ENCODE data around the gene BCAR1. TPM values are rescaled to one million over a fixed set of nuclear protein-coding genes. Genes with fewer than 3 reads are reported as not detected.

Gene BCAR1
- total RNA-seq, 1 experiment from 2014 or later: 58.6 TPM

GRCh38 chr16:75192606-75193264 is 58.7 kb downstream of the BCAR1 start:
- ChIA-PET POLR2A (no interaction called here), CTCF (interaction anchor here (0.8 kb wide), 1 partner anchor 14 kb away, joined by 3 read pairs; the partner anchor contains the start of gene CTRB2)
- no peak for DNase-seq (ENCODE audit: unreplicated experiment)
- BruUV-seq (replicated peaks): no TSS peak
- H3K36me3 Mint-ChIP-seq (ENCODE audit: insufficient read depth, unreplicated experiment): no peaks in the 10 kb centered on the region
- TF ChIP-seq CTCF (IDR thresholded peaks at IDR 0.05; ENCODE audit: unreplicated experiment): no peak
- H3K27ac Mint-ChIP-seq (ENCODE audit: low read depth, unreplicated experiment): no peak overlapping the region
- H3K4me3 Mint-ChIP-seq (ENCODE audit: unreplicated experiment): no peak overlapping the region
- no peaks in the 10 kb centered on the region for H3K9me3 Mint-ChIP-seq (ENCODE audit: unreplicated experiment)
- H3K27me3 Mint-ChIP-seq (ENCODE audit: insufficient read depth, unreplicated experiment): peaks cover 18% of the 10 kb centered on the region
- H3K4me1 Mint-ChIP-seq (ENCODE audit: insufficient read depth, unreplicated experiment): peaks cover 8% of the 10 kb centered on the region
- intact Hi-C loops (cut with micrococcal nuclease): no loop called here

GRCh38 chr16:75189638-75190245 is 61.7 kb downstream of the BCAR1 start:
- Mint-ChIP-seq H3K36me3 (ENCODE audit: insufficient read depth, unreplicated experiment) (no peaks in the 10 kb centered on the region), H3K27me3 (ENCODE audit: insufficient read depth, unreplicated experiment) (no peaks in the 10 kb centered on the region), H3K27ac (ENCODE audit: low read depth, unreplicated experiment) (no peak overlapping the region), H3K9me3 (ENCODE audit: unreplicated experiment) (peaks cover 7% of the 10 kb centered on the region), H3K4me3 (ENCODE audit: unreplicated experiment) (no peak overlapping the region), H3K4me1 (ENCODE audit: insufficient read depth, unreplicated experiment) (peaks cover 8% of the 10 kb centered on the region)
- no TSS peak for BruUV-seq (replicated peaks)
- intact Hi-C loops (cut with micrococcal nuclease): no loop called here
- DNase-seq (ENCODE audit: unreplicated experiment): no peak
- TF ChIP-seq CTCF (IDR thresholded peaks at IDR 0.05; ENCODE audit: unreplicated experiment): no peak
- POLR2A ChIA-PET: no interaction called here
- CTCF ChIA-PET: interaction anchor here (1.9 to 2.1 kb wide), 2 partner anchors 9 to 10 kb away, joined by 5 to 7 read pairs; no protein-coding TSS in a partner anchor

GRCh38 chr16:75188832-75189477 is 62.5 kb downstream of the BCAR1 start:
- H3K4me1 Mint-ChIP-seq (ENCODE audit: insufficient read depth, unreplicated experiment): peaks cover 8% of the 10 kb centered on the region
- H3K27ac Mint-ChIP-seq (ENCODE audit: low read depth, unreplicated experiment): no peak overlapping the region
- no peak for TF ChIP-seq CTCF (IDR thresholded peaks at IDR 0.05; ENCODE audit: unreplicated experiment)
- H3K9me3 Mint-ChIP-seq (ENCODE audit: unreplicated experiment): peaks cover 7% of the 10 kb centered on the region
- ChIA-PET POLR2A (no interaction called here), CTCF (interaction anchor here (1.9 to 2.1 kb wide), 2 partner anchors 10 to 11 kb away, joined by 5 to 7 read pairs; no protein-coding TSS in a partner anchor)
- no peaks in the 10 kb centered on the region for H3K27me3 Mint-ChIP-seq (ENCODE audit: insufficient read depth, unreplicated experiment)
- H3K4me3 Mint-ChIP-seq (ENCODE audit: unreplicated experiment): no peak overlapping the region
- BruUV-seq (replicated peaks): no TSS peak
- intact Hi-C loops (cut with micrococcal nuclease): no loop called here
- H3K36me3 Mint-ChIP-seq (ENCODE audit: insufficient read depth, unreplicated experiment): no peaks in the 10 kb centered on the region
- DNase-seq (ENCODE audit: unreplicated experiment): no peak

GRCh38 chr16:75181630-75182029 is 69.8 kb downstream of the BCAR1 start:
- no peak for TF ChIP-seq CTCF (IDR thresholded peaks at IDR 0.05; ENCODE audit: unreplicated experiment)
- ChIA-PET POLR2A (interaction anchor here (0.7 kb wide), 1 partner anchor 386 kb away, joined by 3 read pairs; no protein-coding TSS in a partner anchor), CTCF (no interaction called here)
- Mint-ChIP-seq H3K4me1 (ENCODE audit: insufficient read depth, unreplicated experiment) (no peaks in the 10 kb centered on the region), H3K9me3 (ENCODE audit: unreplicated experiment) (peaks cover 7% of the 10 kb centered on the region), H3K27ac (ENCODE audit: low read depth, unreplicated experiment) (no peak overlapping the region), H3K27me3 (ENCODE audit: insufficient read depth, unreplicated experiment) (no peaks in the 10 kb centered on the region), H3K4me3 (ENCODE audit: unreplicated experiment) (no peak overlapping the region), H3K36me3 (ENCODE audit: insufficient read depth, unreplicated experiment) (no peaks in the 10 kb centered on the region)
- intact Hi-C loops (cut with micrococcal nuclease): no loop called here
- DNase-seq (ENCODE audit: unreplicated experiment): no peak
- BruUV-seq (replicated peaks): no TSS peak

Measured in MCF 10A (cell line).